HepG2 (cell line): ENCODE data around the gene TNFSF13B. TPM values are rescaled to one million over a fixed set of nuclear protein-coding genes. Genes with fewer than 3 reads are reported as not detected.

Source experiments
- ATAC-seq: fragments of 200-7000 bp; cut with Tn5 transposase; 3 replicates; pipeline ENCODE4 v1.9.1; 2020; ENCODE audit warnings: mild to moderate bottlenecking, moderate library complexity
- BruUV-seq: library from RNA; stranded (reverse); fragments of 400-500 nt; replicated peaks from 2 replicates; lab custom pipeline; 2021; lab: Mats Ljungman, UMichigan
- CTCF ChIA-PET: fragments of 300-600 bp; formaldehyde crosslinking; extraction: SDS; loops from one replicate; lab custom pipeline; 2021; ENCODE audit warnings: low total read pairs, inconsistent platforms, low intra/inter-chr PET ratio; lab: Yijun Ruan, JAX
- POLR2A ChIA-PET: fragments of 350-600 bp; sonication (Branson Sonifier 250); formaldehyde crosslinking; loops from one replicate; lab custom pipeline; 2020; ENCODE audit warnings: antibody characterized with exemption, inconsistent platforms; lab: Yijun Ruan, JAX
- DNase-seq: peaks from one replicate; pipeline ENCODE4 v3.0.0-alpha.2; 2015; ENCODE audit warnings: low spot score
- FAIRE-seq: peaks from 3 replicates; lab custom pipeline; 2011; peaks lifted over from hg19 to GRCh38; lab: Jason Lieb, UNC
- H2AFZ ChIP-seq: one replicate; pipeline ENCODE4 v1.6.1; 2011; ENCODE audit warnings: low read length, inconsistent platforms
- H3K27ac ChIP-seq: fragments of 300-600 bp; 3 replicates; pipeline ENCODE4 v1.8.0; 2011; ENCODE audit warnings: mixed run types, mild to moderate bottlenecking, mixed read lengths, low read length, inconsistent platforms; ENCODE audit not compliant: insufficient read depth; ENCODE audit errors: extremely low read length
- H3K27me3 ChIP-seq, 2 experiments: fragments of 200-600 bp in 1 of 2; 2 replicates in 1 of 2; 3 replicates in 1 of 2; pipeline versions ENCODE4 v1.6.0 to v1.8.0; 2011; ENCODE audit warnings: low read length in 2 of 2, mild to moderate bottlenecking in 2 of 2, moderate library complexity in 2 of 2, inconsistent platforms in 1 of 2; ENCODE audit not compliant: insufficient read depth in 2 of 2, control insufficient read depth in 1 of 2
- H3K36me3 ChIP-seq, 2 experiments: fragments of 200-600 bp in 1 of 2; replicated peaks in 1 of 2; 2 replicates in 1 of 2; 3 replicates in 1 of 2; pipeline versions ENCODE4 v1.5.1 to v1.8.0; 2011; ENCODE audit warnings: low read length in 2 of 2, inconsistent platforms in 1 of 2; ENCODE audit not compliant: insufficient read depth in 2 of 2, control insufficient read depth in 1 of 2
- H3K4me1 ChIP-seq: 2 replicates; pipeline ENCODE4 v1.5.1; 2012; ENCODE audit warnings: low read length, inconsistent platforms; ENCODE audit not compliant: insufficient read depth
- H3K4me2 ChIP-seq: 2 replicates; pipeline ENCODE4 v1.6.0; 2011; ENCODE audit warnings: low read depth, low read length, inconsistent platforms
- H3K4me3 ChIP-seq, 3 experiments: fragments of 200-600 bp in 1 of 3; sonication (generic), shearing (Covaris generic) in 1 of 3; replicated peaks in 1 of 3; 2 replicates each; pipeline ENCODE4 v1.5.1; 2011 to 2016; ENCODE audit warnings: low read length in 3 of 3, inconsistent platforms in 2 of 3, low read depth in 2 of 3, mild to moderate bottlenecking in 2 of 3, control low read depth in 1 of 3, mixed read lengths in 1 of 3; ENCODE audit not compliant: insufficient read depth in 1 of 3
- H3K79me2 ChIP-seq: one replicate; pipeline ENCODE4 v1.6.1; 2011; ENCODE audit warnings: low read length, inconsistent platforms; ENCODE audit not compliant: insufficient read depth
- H3K9ac ChIP-seq: 2 replicates; pipeline ENCODE4 v1.6.0; 2011; ENCODE audit warnings: mild to moderate bottlenecking, low read depth, low read length, inconsistent platforms; ENCODE audit not compliant: insufficient read depth
- H3K9me3 ChIP-seq: 2 replicates; pipeline ENCODE4 v1.5.1; 2012; ENCODE audit warnings: mild to moderate bottlenecking, low read length
- H4K20me1 ChIP-seq: 2 replicates; pipeline ENCODE4 v1.6.0; 2011; ENCODE audit warnings: inconsistent platforms, mild to moderate bottlenecking, low read length, moderate library complexity; ENCODE audit not compliant: insufficient read depth
- FOXK2 ChIP-seq: fragments of 450-650 bp; IDR thresholded peaks from 2 replicates; pipeline ENCODE4 v1.6.1; 2016
- MATR3 ChIP-seq: sonication (generic); formaldehyde crosslinking; IDR thresholded peaks from 2 replicates; pipeline ENCODE4 v1.4.0; 2020; ENCODE audit warnings: missing genetic modification reagents
- PPARG ChIP-seq: conservative IDR thresholded peaks from 2 replicates; pipeline ENCODE4 v1.6.1; 2016; ENCODE audit warnings: missing biosample characterization, missing genetic modification reagents
- RFX1 ChIP-seq: fragments of 450-650 bp; IDR thresholded peaks from 2 replicates; pipeline ENCODE4 v1.6.1; 2017
- SMAD3 ChIP-seq: sonication (generic); formaldehyde crosslinking; IDR thresholded peaks from 2 replicates; pipeline ENCODE4 v1.4.0; 2020; ENCODE audit warnings: missing genetic modification reagents
- SNRNP70 ChIP-seq: fragments of 200-400 bp; formaldehyde crosslinking; IDR thresholded peaks from 2 replicates; pipeline ENCODE4 v1.6.1; 2017; ENCODE audit warnings: mild to moderate bottlenecking, low read depth, low read length, moderate library complexity
- SOX6 ChIP-seq, 2 experiments: fragments of 450-650 bp in 1 of 2; sonication (generic) in 1 of 2; formaldehyde crosslinking in 1 of 2; IDR thresholded peaks; 2 replicates each; pipeline versions ENCODE4 v1.4.0 to v1.6.1; 2017 to 2020; ENCODE audit warnings: antibody characterized with exemption in 1 of 2, mild to moderate bottlenecking in 1 of 2, missing genetic modification reagents in 1 of 2
- U2AF2 ChIP-seq: fragments of 200-400 bp; formaldehyde crosslinking; IDR thresholded peaks from 2 replicates; pipeline ENCODE4 v1.6.1; 2017; ENCODE audit warnings: low read depth, mild to moderate bottlenecking, low read length
- ZNF619 ChIP-seq: sonication (generic); formaldehyde crosslinking; IDR thresholded peaks from 2 replicates; pipeline ENCODE4 v1.4.0; 2020; ENCODE audit warnings: mild to moderate bottlenecking, missing genetic modification reagents
- WGBS: methylation state at CpG from one replicate; pipeline ENCODE4 v1.1.6; 2017; ENCODE audit warnings: low lambda C conversion rate; 5-methylcytosine and 5-hydroxymethylcytosine counted together
- in situ Hi-C: cut with HindIII; loops from 2 replicates; pipeline ENCODE4 v1.10.0; 2017; ENCODE audit warnings: low pct_unique_long_range_greater_than_20kb; ENCODE audit not compliant: extremely low pct_ligation_motif_present
- intact Hi-C: fragments of 100-400 bp; cut with micrococcal nuclease; formaldehyde crosslinking; loops from one replicate; pipeline ENCODE4 v1.10.0; 2022; ENCODE audit not compliant: unreplicated experiment
- polyA plus RNA-seq, 8 experiments: library from polyadenylated mRNA; depleted of rRNA in 3 of 8; stranded (reverse) in 7 of 8; unstranded in 1 of 8; fragments of >200 nt; fragmentation: Illumina TruSeq in 4 of 8; extraction: Trizol in 4 of 8; gene quantifications; 2 replicates each; pipeline versions ENCODE4 v1.2.1 to v1.2.3, GENCODE V29; 2011 to 2016; ENCODE audit warnings: low read depth in 4 of 8, missing spikeins in 1 of 8, mixed read lengths in 1 of 8; ENCODE audit not compliant: insufficient read depth in 1 of 8
- total RNA-seq, 5 experiments: library from RNA; depleted of rRNA; stranded (reverse); fragments of >200 nt; fragmentation: Illumina TruSeq; extraction: Trizol; gene quantifications; 2 replicates each; pipeline ENCODE4 v1.2.3, GENCODE V29; 2016; ENCODE audit warnings: low read depth in 1 of 5
- TF ChIP-seq, protein P1 (sequence below), 2 experiments: sonication (generic) in 1 of 2; formaldehyde crosslinking in 1 of 2; IDR thresholded peaks; 2 replicates each; pipeline versions ENCODE4 v1.4.0 to v1.6.1; 2016 to 2020; ENCODE audit warnings: borderline replicate concordance in 1 of 2, low read depth in 1 of 2, mild to moderate bottlenecking in 1 of 2, missing genetic modification reagents in 1 of 2
- TF ChIP-seq, protein P2 (sequence below): sonication (generic); formaldehyde crosslinking; IDR thresholded peaks from 2 replicates; pipeline ENCODE4 v1.5.0; 2020; ENCODE audit warnings: missing genetic modification reagents
- TF ChIP-seq, protein P3 (sequence below): sonication (generic); formaldehyde crosslinking; IDR thresholded peaks from 2 replicates; pipeline ENCODE4 v1.8.1; 2023; ENCODE audit warnings: mild to moderate bottlenecking, inconsistent platforms, moderate library complexity, missing genetic modification reagents, borderline replicate concordance
- TF ChIP-seq, protein P4 (sequence below): sonication (generic); formaldehyde crosslinking; IDR thresholded peaks from 2 replicates; pipeline ENCODE4 v1.5.1; 2020; ENCODE audit warnings: missing genetic modification reagents, mild to moderate bottlenecking, borderline replicate concordance

TNFSF13B gene
- total and polyA plus RNA-seq, 2 of the 13 experiments (the other 11 are each of a cell fraction or from before 2014, with no cell fraction given): 0.13 to 0.20 TPM

DNA sequence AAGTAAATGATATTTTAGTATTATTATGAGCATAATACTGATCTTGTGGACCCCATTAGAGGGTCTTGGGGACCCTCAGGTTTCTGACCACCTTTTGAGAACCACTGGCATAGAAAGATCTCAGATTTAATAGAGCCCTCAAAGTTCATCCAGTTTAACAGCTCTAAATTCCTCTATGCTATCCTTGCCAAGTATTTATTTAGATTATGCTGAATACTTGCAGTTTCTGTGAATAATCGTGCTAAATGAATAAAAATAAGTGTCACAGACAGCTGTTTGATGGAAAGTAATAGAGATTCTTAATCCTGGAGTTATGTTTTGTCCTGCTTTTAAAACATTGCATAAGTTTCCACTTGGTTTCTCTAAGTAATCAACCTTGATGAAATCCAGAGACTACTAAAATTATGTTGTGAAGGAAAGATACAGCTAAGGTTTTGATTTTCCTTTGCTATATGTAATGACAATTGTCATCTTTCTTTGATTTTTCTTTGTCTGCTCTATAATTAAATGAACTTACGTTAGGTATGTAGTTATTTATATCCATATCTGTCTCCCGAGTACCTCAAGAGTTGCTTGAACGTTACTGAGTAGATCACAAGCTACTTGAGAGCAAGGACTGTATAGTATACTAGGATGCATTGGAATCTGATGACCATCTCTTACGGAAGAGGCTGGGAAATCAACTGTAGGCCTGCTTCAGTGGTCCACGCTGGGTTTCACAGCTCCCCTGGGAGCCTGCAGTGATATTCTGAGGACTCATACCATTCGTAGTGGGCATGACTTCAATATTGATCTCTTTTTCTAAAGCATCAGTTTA lies 45.6 kb upstream of the TNFSF13B start:
- Histone ChIP-seq H3K9me3 (no peaks in the 10 kb centered on the region), H3K36me3 (no peaks in the 10 kb centered on the region), H3K4me2 (no peak overlapping the region), H3K9ac (no peak overlapping the region), H4K20me1 (peaks cover 8% of the 10 kb centered on the region), H3K4me3 (no peak overlapping the region), H3K79me2 (peaks cover 41% of the 10 kb centered on the region), H3K27me3 (no peaks in the 10 kb centered on the region; a peak in 1 of 5 replicates), H3K27ac (no peak overlapping the region), H2AFZ (no peak overlapping the region), H3K4me1 (peaks cover 33% of the 10 kb centered on the region)
- FAIRE-seq (no peak), ATAC-seq (no peak), DNase-seq (no peak)
- WGBS: 88% methylated on average over 7 of the region's 7 CpGs
- no TSS peak for BruUV-seq
- intact Hi-C loops (no loop called here), in situ Hi-C loops (loop anchor here (25.0 kb wide), 1 partner anchor 1888 kb away; no protein-coding TSS in a partner anchor)
- TF ChIP-seq, protein P1, sequence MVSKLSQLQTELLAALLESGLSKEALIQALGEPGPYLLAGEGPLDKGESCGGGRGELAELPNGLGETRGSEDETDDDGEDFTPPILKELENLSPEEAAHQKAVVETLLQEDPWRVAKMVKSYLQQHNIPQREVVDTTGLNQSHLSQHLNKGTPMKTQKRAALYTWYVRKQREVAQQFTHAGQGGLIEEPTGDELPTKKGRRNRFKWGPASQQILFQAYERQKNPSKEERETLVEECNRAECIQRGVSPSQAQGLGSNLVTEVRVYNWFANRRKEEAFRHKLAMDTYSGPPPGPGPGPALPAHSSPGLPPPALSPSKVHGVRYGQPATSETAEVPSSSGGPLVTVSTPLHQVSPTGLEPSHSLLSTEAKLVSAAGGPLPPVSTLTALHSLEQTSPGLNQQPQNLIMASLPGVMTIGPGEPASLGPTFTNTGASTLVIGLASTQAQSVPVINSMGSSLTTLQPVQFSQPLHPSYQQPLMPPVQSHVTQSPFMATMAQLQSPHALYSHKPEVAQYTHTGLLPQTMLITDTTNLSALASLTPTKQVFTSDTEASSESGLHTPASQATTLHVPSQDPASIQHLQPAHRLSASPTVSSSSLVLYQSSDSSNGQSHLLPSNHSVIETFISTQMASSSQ (IDR thresholded peaks at IDR 0.05; ENCODE audit: low read depth): no peak
- TF ChIP-seq, protein P1 (CRISPR knock-in tag; IDR thresholded peaks at IDR 0.05; ENCODE audit: borderline replicate concordance): no peak
- TF ChIP-seq ZNF619 (CRISPR knock-in tag) (no peak), PPARG (no peak), SMAD3 (no peak), RFX1 (no peak), SNRNP70 (no peak), U2AF2 (no peak), SOX6 (IDR thresholded peaks at IDR 0.05) (no peak), SOX6 (CRISPR knock-in tag; IDR thresholded peaks at IDR 0.05) (no peak), FOXK2 (no peak), MATR3 (no peak)
- TF ChIP-seq, protein P2, sequence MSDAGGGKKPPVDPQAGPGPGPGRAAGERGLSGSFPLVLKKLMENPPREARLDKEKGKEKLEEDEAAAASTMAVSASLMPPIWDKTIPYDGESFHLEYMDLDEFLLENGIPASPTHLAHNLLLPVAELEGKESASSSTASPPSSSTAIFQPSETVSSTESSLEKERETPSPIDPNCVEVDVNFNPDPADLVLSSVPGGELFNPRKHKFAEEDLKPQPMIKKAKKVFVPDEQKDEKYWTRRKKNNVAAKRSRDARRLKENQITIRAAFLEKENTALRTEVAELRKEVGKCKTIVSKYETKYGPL: no peak
- TF ChIP-seq, protein P3, sequence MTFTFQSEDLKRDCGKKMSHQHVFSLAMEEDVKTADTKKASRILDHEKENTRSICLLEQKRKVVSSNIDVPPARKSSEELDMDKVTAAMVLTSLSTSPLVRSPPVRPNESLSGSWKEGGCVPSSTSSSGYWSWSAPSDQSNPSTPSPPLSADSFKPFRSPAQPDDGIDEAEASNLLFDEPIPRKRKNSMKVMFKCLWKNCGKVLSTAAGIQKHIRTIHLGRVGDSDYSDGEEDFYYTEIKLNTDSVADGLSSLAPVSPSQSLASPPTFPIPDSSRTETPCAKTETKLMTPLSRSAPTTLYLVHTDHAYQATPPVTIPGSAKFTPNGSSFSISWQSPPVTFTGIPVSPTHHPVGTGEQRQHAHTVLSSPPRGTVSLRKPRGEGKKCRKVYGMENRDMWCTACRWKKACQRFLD (CRISPR knock-in tag): no peak
- TF ChIP-seq, protein P4, sequence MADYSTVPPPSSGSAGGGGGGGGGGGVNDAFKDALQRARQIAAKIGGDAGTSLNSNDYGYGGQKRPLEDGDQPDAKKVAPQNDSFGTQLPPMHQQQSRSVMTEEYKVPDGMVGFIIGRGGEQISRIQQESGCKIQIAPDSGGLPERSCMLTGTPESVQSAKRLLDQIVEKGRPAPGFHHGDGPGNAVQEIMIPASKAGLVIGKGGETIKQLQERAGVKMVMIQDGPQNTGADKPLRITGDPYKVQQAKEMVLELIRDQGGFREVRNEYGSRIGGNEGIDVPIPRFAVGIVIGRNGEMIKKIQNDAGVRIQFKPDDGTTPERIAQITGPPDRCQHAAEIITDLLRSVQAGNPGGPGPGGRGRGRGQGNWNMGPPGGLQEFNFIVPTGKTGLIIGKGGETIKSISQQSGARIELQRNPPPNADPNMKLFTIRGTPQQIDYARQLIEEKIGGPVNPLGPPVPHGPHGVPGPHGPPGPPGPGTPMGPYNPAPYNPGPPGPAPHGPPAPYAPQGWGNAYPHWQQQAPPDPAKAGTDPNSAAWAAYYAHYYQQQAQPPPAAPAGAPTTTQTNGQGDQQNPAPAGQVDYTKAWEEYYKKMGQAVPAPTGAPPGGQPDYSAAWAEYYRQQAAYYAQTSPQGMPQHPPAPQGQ (CRISPR knock-in tag): no peak
- CTCF ChIA-PET: no interaction called here
- POLR2A ChIA-PET: no interaction called here
